Suprapubic skin (tissue), 4 donors: ENCODE measurements around the gene SLC30A2. TPM values are rescaled to one million over a fixed set of nuclear protein-coding genes. Genes with fewer than 3 reads are reported as not detected.

Experiments
- DNase-seq, 2 donors: peaks; one replicate each; pipeline ENCODE4 v3.0.0-alpha.2; 2019; ENCODE audit warnings: low spot score in 2 of 2
- H3K27ac ChIP-seq: fragments of 200-600 bp; sonication (generic); one replicate; pipeline ENCODE4 v1.5.1; 2019
- H3K27me3 ChIP-seq: fragments of 200-600 bp; sonication (generic); one replicate; pipeline ENCODE4 v1.5.1; 2019
- H3K36me3 ChIP-seq: fragments of 200-600 bp; sonication (generic); one replicate; pipeline ENCODE4 v1.5.1; 2019
- H3K4me1 ChIP-seq: fragments of 200-600 bp; sonication (generic); one replicate; pipeline ENCODE4 v1.5.1; 2019
- H3K4me3 ChIP-seq: fragments of 200-600 bp; sonication (generic); one replicate; pipeline ENCODE4 v1.5.1; 2019; ENCODE audit warnings: mild to moderate bottlenecking
- H3K9me3 ChIP-seq: fragments of 200-600 bp; sonication (generic); one replicate; pipeline ENCODE4 v1.5.1; 2019
- EP300 ChIP-seq: sonication (generic); formaldehyde crosslinking; IDR thresholded peaks from one replicate; pipeline ENCODE4 v1.6.1; 2017; ENCODE audit warnings: antibody characterized with exemption
- POLR2A ChIP-seq, 2 donors: fragments of 450-650 bp; IDR thresholded peaks; one replicate each; pipeline ENCODE4 v1.6.1; 2017; ENCODE audit warnings: antibody characterized with exemption in 2 of 2, mild to moderate bottlenecking in 2 of 2, moderate library complexity in 2 of 2
- POLR2AphosphoS5 ChIP-seq, 3 donors: sonication (generic); formaldehyde crosslinking; IDR thresholded peaks; one replicate each; pipeline ENCODE4 v1.6.1; 2017; ENCODE audit warnings: antibody characterized with exemption in 3 of 3
- WGBS: methylation state at CpG from one replicate; pipeline ENCODE4 v1.1.5; 2018; 5-methylcytosine and 5-hydroxymethylcytosine counted together
- total RNA-seq, 4 donors: library from RNA; depleted of rRNA; stranded (reverse); fragments of >200 nt; gene quantifications; one replicate each; pipeline ENCODE4 v1.1.0, GENCODE V29; 2016
- TF ChIP-seq, protein P1 (sequence below), 2 donors: fragments of 200-600 bp in 1 of 2; fragments of 450-650 bp in 1 of 2; sonication (generic) in 1 of 2; IDR thresholded peaks; one replicate each; pipeline ENCODE4 v1.5.1; 2016 to 2019; ENCODE audit warnings: antibody characterized with exemption in 2 of 2, mild to moderate bottlenecking in 1 of 2, moderate library complexity in 1 of 2

SLC30A2 gene
- total RNA-seq, 4 donors from 2014 or later: 0.15 to 2.0 (median 1.1) TPM

DNA sequence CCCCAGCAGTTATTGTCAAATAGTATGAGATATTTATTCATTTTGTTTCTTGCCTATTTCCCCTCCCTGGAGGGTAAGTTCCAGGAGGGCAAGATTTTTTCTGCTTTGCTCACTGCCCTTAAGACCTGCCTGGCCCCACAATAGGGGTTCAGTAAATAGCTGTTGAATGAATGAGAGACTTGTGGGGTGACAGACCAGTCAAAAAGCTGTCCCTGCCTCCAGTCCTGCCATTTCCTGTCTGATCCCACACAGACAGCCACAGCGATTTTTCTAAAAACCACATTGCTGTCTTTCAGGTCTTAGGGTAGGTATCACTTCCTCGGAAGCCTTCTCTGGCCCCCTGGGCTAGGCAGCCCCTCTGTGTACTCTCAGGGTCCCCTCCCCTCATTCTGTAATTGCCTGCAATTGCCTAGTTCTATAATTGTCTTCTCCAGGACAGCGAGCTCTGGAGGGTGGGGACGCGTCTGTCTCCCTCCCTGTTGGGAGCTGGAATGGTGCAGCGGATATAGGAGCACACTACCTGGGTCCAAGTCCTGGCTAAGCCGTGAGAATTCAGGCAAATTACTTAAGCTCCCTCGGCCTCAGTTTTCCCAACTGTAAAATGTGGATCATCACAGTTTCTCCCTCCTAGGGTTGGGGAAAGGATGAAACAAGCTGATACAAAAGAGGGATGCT is 26.1 kb downstream of the SLC30A2 start:
- Histone ChIP-seq H3K4me1 (peaks cover 23% of the 10 kb centered on the region), H3K36me3 (no peaks in the 10 kb centered on the region), H3K27ac (no peak overlapping the region), H3K9me3 (no peaks in the 10 kb centered on the region), H3K4me3 (no peak overlapping the region), H3K27me3 (no peaks in the 10 kb centered on the region)
- WGBS: 74% methylated on average over 8 of the region's 8 CpGs
- DNase-seq: no peak
- TF ChIP-seq, protein P1, sequence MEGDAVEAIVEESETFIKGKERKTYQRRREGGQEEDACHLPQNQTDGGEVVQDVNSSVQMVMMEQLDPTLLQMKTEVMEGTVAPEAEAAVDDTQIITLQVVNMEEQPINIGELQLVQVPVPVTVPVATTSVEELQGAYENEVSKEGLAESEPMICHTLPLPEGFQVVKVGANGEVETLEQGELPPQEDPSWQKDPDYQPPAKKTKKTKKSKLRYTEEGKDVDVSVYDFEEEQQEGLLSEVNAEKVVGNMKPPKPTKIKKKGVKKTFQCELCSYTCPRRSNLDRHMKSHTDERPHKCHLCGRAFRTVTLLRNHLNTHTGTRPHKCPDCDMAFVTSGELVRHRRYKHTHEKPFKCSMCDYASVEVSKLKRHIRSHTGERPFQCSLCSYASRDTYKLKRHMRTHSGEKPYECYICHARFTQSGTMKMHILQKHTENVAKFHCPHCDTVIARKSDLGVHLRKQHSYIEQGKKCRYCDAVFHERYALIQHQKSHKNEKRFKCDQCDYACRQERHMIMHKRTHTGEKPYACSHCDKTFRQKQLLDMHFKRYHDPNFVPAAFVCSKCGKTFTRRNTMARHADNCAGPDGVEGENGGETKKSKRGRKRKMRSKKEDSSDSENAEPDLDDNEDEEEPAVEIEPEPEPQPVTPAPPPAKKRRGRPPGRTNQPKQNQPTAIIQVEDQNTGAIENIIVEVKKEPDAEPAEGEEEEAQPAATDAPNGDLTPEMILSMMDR (IDR thresholded peaks at IDR 0.05): no peak
- TF ChIP-seq POLR2AphosphoS5 (IDR thresholded peaks at IDR 0.05) (no peak), EP300 (no peak), POLR2A (IDR thresholded peaks at IDR 0.05) (no peak)

DNA sequence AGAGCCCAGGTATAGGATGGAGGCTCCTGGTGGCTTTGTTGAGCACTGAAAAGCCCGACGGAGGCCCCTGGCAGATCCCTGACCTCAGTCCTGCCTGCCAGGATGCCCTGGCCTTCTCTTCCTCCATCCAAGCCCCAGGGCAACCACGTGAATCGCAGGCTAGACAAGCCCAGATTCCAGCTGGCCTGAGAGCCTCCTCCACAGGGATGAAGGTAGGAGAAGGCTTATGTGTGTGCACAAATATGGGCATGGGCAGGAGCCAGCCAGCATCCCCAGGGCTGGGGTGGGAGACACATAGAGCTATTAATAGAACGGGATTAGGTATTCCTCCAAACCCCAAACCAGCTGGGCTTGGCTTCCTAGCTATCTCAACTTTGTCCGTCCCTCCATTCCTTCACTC is 28.3 kb downstream of the SLC30A2 start:
- no peaks in the 10 kb centered on the region for H3K36me3 ChIP-seq
- DNase-seq: no peak
- H3K27ac ChIP-seq: no peak overlapping the region
- H3K4me1 ChIP-seq: peaks cover 17% of the 10 kb centered on the region
- WGBS: 62% methylated on average over 6 of the region's 6 CpGs
- no peaks in the 10 kb centered on the region for H3K9me3 ChIP-seq
- H3K27me3 ChIP-seq: no peaks in the 10 kb centered on the region
- no peak overlapping the region for H3K4me3 ChIP-seq
- TF ChIP-seq, protein P1 (IDR thresholded peaks at IDR 0.05): no peak
- no peak for TF ChIP-seq POLR2A (IDR thresholded peaks at IDR 0.05)
- TF ChIP-seq POLR2AphosphoS5 (IDR thresholded peaks at IDR 0.05): no peak
- TF ChIP-seq EP300: no peak

DNA sequence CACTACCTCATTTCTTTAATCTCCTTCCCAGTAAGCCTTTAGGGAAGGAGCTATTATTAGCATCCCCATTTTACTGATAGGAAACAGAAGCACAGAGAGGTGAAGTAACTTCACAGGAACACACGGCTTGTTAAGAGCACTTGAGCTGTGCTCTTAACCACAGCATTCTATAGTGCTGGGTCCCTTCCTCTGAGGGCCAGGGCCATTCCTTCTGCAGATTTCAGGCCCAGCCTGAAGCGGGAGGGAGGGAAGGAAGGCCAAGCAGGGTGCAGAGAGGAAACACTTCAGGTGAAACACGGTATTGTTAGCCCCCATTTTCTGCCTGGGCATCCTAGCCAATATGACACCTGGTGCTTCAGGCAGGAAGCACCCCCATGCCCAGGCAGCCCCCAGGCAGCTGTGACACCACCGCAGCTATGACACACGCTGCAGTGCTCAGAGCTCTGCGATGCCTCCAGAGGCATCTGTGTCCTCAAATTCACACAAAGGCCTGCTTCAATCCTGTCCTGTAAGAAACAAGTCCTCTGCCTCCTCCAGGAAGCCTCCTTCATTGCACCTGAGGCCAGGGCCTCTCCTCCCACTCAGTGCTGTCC is 28.9 kb downstream of the SLC30A2 start:
- H3K4me3 ChIP-seq: no peak overlapping the region
- WGBS: 74% methylated on average over 4 of the region's 6 CpGs

DNA sequence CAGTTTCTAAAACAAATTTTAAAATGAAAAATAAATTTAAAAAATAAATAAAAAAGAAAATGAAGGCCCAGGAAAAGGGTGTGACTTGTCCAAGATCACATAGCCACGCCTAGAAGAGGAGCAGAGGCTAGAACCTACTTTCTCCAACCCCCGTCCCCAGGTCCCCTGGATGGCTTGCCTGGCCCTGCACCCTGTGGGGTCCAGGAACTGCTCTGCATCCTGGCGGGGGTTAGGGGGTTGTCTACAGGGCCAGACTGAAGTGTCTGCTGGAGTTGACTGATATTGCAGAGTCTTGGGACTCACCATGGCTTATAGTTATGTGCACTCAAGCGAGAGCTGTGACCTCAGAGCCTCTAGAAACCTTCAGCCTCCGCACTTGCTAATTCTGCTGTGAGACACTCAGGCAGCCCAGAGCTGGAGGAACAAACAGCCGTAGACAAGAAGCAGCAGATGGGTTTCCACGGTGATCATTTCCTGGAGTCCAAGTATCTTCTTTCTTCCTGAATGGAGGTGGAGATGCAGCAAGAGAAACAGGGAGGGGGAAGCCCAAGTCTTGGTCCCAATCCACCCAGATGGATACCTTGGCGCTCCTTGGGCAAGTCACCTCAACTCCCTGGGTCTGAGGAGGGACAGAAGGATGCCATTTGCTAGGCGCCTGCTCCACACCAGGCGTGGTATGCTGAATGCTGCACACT is 29.5 kb downstream of the SLC30A2 start:
- H3K9me3 ChIP-seq: no peaks in the 10 kb centered on the region

More for the DNA sequence above, 28.9 kb downstream of the SLC30A2 start:
- no peaks in the 10 kb centered on the region for H3K9me3 ChIP-seq
- no peaks in the 10 kb centered on the region for H3K27me3 ChIP-seq
- no peak for TF ChIP-seq POLR2AphosphoS5 (IDR thresholded peaks at IDR 0.05)
- TF ChIP-seq EP300: no peak
- no peak for TF ChIP-seq POLR2A (IDR thresholded peaks at IDR 0.05)
- TF ChIP-seq, protein P1 (IDR thresholded peaks at IDR 0.05): no peak
- DNase-seq: no peak
- H3K27ac ChIP-seq: no peak overlapping the region
- H3K4me1 ChIP-seq: peaks cover 15% of the 10 kb centered on the region
- H3K36me3 ChIP-seq: no peaks in the 10 kb centered on the region

More for the DNA sequence above, 29.5 kb downstream of the SLC30A2 start:
- no peak for DNase-seq
- Histone ChIP-seq H3K4me1 (peaks cover 10% of the 10 kb centered on the region), H3K27me3 (no peaks in the 10 kb centered on the region), H3K27ac (no peak overlapping the region), H3K4me3 (no peak overlapping the region), H3K36me3 (no peaks in the 10 kb centered on the region)
- TF ChIP-seq POLR2A (IDR thresholded peaks at IDR 0.05): no peak
- TF ChIP-seq POLR2AphosphoS5 (IDR thresholded peaks at IDR 0.05): no peak
- TF ChIP-seq, protein P1 (IDR thresholded peaks at IDR 0.05): no peak
- TF ChIP-seq EP300: no peak
- WGBS: 72% methylated on average over 10 of the region's 10 CpGs
